ENCODE data around the gene DTNBP1.

Gene DTNBP1

DNA sequence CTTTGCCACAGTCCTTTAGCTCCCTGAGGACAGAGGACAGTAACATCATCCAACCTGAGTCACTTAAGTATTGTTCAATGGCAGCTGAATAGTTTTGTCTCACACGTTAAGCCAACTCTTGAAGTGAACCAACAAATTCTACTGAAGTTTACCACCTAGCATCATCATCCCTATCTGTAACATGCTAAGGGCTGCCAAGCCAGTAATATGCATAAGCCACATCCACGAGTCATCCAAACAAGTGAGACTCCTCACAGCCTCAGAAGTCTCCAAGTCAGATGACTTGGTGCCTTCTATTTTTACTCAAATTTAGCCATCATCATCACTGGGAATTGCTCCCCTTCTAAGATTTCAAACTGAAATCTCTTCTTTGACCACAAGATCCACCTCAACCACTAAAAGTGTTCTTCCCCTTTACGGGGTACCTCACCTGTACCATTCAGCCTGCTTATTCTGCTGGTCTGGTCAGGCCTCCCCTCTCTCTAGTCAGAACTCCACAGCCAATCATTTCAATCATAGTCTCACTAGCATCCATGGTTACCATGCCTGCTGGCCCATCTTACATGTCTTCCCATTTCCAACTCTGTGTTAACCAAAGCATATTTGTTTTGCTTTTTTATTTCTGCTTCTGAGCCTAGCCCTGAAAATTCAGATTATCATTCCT is 73.7 kb downstream of the DTNBP1 start:
- DNase-seq (ENCODE audit: low read depth), result peak; percentile 14

DNA sequence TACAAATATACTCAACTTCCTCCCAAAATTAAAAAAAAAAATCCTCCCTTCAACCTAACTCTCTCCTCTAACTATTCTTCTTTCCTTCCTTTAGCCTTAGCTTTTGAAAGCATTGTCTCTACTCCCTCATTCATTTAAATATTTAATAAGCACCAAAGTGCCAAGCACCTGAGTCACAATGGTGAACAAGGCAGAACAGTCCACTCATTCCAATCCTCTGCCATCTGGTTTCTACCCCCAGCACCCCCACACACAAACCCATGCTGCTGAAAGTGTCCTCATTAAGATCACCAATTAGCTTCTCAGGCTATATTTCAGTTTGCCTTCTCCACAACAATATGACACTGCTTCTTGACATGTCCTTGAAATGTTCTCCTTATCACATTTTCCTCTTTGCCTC is 76.3 kb downstream of the DTNBP1 start:
- no peak for DNase-seq (ENCODE audit: low read depth)

DNA sequence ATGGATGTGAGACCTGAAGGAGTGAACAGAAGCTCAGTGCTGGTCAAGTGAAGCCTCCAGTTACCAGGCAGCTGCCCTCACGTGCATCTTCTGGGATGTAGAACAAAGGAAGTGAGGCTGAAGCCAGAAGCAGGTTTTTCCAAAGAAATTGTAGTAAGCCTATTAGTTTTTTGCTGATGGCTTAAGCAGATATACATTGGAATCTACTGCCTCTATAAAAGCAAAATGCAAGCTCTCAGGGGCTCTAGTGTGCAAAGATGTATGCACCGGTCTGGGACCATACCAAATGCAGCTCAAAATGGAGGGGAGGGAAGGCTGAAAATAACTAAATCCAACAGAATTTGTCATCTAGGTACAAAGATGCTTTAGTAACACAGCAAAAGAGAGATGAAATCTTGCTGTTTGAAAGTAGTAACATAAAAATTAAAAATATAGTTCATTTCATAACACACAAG is 77.0 kb downstream of the DTNBP1 start:
- DNase-seq (ENCODE audit: low read depth), result no peak

DNA sequence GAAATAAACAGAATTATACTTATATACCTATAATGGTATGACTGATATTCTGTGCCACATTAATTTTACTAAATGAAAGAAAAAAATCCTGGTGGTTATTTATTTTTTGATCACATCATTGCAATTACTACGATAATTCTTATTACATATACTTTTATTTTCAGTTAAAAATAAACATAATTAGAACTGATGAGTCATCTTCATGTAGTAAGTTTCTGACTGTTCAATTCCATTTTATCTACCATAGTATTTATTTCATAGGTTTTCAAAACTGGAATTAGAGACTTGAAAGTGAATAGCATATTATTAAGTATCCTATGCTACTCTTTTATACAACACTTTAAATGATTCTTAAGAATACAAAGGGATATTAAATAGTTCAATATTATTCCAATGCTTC is 80.3 kb downstream of the DTNBP1 start:
- DNase-seq (ENCODE audit: low read depth), result no peak

DNA sequence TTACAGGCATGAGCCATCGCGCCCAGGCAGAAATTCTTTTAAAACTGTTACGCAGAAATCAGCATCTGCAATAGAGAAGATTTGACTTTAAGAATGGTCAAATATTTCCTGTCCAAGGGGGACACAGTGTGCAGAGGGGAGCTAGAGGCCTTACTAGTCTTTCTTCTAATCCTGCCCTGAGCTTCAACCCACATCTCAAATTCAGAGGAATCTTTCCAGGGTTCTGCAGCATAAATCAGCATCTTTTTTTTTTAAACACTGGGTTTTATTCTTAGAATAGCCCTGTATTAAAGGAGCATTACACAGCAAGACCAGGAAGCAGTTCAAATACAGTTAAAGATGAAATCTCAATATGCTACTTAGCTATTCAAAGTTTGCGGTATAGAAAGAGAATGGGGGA is 81.1 kb downstream of the DTNBP1 start:
- DNase-seq (ENCODE audit: low read depth), result no peak

DNA sequence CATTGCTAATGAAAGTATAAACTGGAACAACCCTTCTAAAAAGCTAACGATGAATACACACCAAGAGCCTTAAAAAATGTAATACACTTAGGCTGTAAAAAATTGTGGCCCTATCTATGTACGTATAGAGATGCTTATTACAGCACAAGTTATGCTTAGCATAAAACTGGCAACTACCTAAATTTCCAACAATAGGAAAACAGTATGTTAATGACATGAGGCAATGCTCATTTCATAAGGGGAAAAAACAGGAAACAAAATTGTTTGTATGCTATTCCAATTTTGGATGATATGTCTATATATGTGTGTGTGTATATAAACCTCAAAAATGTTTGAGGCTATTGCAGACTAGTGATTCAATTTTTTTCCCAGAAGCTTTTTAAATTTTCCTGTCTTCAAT is 82.5 kb downstream of the DTNBP1 start:
- no peak for DNase-seq (ENCODE audit: low read depth)

DNA sequence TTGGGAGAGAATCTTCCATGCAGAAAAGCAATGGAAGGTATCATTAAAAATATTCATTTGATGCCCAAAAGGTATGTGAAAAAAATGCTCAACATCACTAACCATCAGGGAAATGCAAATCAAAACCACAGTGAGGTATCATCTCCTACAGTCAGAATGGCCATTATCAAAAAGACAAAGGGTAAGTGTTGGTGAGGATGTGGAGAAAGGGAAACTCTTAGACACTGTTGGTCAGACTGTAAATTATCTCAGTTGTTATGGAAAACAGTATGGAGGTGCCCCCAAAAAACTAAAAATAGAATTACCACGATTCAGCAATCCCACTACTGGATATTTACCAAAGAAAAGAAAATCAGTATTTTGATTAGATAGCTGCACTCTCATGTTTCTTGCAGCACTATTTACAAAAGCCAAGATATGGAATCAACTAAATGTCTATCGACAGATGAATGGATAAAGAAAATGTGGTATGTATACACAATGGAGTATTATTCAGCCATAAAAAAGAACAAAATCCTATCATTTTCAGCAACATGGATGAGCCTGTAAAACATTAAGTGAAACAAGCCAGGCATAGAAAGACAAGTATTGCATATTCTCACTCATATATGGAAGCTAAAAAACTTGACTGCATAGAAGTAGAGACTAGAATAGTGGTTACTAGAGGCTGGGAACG is 84.0 kb downstream of the DTNBP1 start:
- DNase-seq (ENCODE audit: low read depth), result no peak

DNA sequence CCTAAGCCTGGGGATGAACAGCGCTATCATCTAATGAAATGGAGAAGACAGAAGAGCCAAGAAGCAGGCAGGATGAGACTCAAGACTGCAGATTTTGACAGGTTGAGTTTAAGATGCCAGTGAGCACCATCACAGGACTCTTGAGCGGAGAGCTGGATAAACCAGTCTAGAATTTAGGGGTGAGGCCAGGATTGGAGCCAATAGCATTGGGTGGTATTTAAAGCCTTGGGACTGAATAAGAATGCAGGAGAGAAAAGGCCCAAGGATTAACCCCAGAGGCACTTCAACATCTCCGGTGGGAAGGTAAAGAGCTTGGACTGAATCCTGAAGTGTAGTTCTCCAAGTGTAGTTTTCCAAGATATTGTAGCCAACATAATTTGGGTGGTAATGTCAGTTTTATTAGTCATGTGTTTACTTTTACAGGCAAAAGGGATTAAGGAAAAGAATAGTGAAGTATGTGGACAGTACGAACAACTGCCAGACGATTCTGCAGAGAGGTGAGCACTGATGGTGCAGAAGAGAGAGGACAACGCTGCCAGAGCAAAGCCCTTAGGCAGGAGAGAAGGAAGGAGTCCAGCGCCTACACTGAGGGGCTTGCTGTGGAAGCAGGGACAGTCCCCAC is 85.2 kb downstream of the DTNBP1 start:
- no peak for DNase-seq (ENCODE audit: low read depth)

DNA sequence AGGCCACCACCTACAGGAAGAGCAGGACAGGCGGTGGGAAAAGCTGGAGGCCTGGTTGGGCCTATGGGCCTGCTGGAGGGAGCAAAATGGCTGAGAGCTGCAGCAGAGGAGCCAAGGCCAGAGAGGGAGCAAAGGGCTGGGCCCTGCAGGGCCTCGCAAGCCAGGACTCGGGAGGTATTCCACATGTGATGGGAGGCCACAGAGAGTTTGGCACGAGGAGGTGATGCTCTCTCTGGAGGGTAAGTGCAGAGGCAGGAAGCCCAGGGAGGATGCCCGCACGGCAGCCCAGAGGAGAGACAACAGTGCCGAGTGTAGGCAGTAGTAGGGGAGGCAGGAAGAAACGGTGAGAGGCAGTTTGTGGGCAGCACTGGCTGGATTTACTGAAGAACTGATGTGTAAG is 85.7 kb downstream of the DTNBP1 start:
- DNase-seq (ENCODE audit: low read depth), result no peak

DNA sequence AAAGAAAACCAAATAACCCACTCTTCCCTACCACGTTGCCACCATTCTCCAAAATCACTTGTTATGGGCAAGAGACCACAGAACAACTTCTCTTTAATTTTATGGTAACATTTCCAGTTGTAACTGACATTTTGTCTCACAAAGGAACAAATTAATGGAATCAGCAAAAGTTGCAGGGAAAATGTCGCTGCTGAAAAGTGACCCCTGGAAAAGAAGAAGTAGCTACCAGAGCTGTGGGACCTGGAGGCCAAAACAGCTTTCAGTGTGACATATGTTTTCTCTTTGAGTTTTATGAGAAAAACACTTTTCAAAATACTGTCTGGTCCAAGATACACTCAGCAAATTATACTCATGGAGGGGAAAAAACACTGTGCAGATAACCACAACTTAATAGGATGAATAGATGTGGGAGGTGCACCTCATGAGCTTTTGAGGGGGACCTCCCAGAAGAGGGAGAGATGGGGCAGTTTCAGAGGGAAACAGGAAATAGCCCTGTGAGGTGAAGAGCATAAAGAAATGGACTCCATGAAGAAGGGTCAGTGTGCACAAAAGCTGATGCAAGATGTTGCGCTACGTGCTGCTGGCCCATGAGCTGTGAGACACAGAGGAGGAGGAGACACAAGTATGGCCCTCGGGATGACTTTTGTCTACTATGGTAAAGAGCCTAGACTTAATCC is 87.3 kb downstream of the DTNBP1 start:
- no peak for DNase-seq (ENCODE audit: low read depth)

DNA sequence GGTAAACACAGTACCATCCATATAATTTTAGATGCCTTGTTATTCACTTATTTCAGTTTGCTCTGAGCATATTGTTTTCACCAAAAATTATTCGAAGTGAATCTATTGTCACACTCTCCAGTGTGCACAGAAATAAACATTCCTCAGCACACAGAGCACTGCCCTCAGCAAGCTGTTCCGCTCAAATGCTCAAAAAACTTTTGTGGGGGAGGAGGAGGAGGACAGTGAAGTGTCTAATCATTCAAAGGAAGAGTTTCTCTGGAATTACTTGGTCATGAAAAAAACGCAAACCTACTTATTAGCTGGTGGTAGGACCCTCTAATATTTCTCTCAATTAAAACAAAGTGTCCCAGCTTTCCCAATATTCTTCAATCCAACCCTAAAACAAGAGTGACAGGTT is 88.3 kb downstream of the DTNBP1 start:
- DNase-seq (ENCODE audit: low read depth), result no peak

DNA sequence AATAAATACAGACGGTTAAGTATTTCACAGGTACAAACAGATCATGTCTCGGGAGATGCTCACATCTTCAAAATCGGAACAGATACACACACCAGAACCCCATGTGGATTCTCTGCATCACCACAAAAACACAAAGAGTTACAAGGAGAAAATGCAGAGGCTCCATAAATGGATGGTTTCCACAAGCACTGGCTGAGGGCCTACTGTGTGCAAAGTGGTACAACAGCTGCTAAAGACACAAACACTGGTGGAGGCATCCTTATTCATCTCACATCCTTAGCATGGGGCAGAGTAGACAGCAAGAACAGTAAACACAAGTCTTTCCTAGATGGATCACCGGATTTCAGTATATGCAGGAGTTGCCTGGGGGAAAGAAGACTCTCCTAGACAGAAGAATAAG is 88.8 kb downstream of the DTNBP1 start:
- DNase-seq (ENCODE audit: low read depth), result no peak

DNA sequence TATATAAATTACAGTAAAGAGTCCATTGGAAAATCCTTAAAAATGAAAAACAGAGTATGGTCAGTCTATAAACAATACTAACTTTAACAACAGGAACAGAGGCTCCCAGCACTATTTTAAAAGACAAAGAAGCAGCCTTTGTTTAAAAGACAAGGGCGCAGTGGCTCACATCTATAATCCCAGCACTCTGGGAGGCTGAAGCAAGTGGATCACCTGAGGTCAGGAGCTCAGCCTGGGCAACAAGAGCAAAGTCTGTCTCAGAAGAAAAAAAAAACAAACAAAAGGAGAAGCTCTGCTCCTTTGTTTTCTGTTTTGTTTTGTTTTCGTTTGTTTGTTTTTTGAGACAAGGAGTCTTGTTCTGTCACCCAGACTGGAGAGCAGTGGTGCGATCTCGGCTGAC is 89.4 kb downstream of the DTNBP1 start:
- no peak for DNase-seq (ENCODE audit: low read depth)

DNA sequence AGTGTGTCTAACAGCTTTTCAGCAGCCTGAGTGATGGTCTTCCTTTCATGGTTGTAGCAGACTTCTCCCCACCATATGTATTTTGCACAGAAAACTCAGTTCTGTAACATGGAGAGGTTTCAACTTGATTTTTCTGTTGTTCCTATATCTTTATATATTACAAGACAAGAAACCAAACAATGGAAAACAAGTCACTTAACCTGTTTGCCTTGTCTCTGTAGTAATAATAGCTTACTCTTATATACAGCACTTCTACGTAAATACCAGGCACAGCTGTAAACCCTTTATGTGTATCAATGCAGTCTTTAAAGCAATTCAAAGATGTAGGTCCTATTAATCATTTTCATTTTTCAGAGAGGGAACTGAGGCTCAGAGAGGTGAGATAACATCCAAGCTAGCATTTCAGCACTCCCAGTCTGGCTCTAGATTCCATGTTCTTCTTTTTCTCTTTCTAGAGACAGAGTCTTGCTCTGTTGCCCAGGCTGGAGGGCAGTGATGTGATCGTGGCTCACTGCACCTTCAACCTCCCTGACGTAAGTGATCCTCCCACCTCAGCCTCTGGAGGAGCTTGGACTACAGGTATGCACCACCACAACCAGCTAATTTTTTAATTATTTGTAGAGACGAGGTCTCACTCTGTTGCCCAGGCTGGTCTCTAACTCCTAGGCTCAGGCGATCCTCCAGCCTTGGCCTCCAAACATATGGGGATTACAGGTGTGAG is 90.4 kb downstream of the DTNBP1 start:
- no peak for DNase-seq (ENCODE audit: low read depth)

DNA sequence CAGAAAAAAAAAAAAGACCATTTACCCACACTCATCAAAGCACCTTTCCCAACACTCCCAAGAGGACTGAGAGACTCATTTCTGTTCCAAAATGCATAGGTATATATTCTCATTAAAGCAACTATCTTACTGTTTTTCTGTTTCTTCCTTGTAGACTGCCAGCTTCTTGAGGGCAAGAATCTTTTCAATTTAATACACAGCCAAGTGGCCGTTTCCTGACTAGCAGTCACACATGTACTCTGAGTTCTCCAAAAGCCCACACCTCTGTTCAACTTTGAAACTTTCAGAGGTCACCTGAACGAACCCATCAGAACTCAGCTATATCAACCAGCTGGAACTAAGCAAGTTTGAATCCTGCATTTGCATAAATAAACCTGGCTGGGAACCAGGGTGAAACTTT is 92.7 kb downstream of the DTNBP1 start:
- no peak for DNase-seq (ENCODE audit: low read depth)

DNA sequence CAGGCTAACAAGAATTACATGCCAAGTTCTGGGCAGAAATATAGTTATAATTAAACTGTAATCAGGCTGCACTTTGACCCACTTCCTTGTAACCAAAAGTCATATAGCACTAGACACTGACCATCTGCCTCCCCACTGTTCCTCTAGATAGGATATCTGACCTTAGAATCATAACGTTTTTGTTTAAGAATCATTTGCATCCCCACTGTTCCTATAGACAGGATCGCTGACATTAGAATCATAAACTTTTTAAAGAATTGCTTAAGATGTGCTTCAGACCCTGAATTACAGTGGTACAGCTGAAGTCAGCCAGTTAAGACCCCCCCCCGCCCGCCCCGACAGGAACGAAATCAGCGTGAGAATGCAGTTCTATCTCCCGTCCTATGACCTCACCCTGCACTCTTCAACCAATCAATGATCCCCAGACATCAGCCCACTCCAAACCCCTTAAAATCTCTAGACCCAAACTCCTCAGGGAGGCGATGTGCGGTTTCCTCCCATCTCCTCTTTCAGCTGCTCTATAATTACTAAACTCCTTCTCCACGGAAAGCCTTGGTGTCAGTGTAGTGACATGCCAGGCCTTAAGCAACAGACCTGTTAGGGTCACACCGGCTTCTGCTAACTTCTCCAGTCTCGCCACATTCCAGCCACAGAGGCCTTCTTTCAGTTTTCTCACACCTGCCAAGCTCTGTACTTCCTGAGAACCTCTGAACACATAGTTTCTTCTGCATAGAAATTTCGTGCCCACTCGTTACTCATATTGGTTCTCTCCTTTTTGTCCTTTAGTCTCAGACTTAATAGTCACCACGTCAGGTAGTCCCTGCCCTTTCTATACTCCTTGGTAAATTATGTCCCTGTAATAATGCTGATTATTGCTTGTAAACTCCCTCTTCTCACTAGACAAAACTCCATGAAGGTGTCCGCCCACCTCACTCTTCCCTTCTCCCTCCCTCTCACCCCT is 93.5 kb downstream of the DTNBP1 start:
- no peak for DNase-seq (ENCODE audit: low read depth)

DNA sequence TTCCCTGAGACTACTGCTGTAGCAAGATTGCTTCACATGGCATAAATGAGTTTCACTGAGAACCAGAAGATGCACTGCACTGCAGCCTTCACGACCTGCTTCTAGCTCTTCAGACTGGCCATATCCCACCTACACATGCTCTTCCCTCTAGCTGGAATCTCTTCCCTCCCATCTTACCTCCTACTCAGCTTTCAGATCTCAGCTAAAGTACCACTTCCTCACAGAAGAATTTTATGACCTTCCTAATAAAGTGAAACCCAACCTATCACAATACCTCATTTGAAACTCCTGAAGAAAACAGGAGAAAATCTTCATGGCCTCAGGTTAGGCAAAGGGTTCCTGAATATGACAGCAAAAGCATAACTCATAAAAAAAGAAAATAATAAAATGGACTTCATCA is 99.9 kb downstream of the DTNBP1 start:
- DNase-seq (ENCODE audit: low read depth), result no peak

DNA sequence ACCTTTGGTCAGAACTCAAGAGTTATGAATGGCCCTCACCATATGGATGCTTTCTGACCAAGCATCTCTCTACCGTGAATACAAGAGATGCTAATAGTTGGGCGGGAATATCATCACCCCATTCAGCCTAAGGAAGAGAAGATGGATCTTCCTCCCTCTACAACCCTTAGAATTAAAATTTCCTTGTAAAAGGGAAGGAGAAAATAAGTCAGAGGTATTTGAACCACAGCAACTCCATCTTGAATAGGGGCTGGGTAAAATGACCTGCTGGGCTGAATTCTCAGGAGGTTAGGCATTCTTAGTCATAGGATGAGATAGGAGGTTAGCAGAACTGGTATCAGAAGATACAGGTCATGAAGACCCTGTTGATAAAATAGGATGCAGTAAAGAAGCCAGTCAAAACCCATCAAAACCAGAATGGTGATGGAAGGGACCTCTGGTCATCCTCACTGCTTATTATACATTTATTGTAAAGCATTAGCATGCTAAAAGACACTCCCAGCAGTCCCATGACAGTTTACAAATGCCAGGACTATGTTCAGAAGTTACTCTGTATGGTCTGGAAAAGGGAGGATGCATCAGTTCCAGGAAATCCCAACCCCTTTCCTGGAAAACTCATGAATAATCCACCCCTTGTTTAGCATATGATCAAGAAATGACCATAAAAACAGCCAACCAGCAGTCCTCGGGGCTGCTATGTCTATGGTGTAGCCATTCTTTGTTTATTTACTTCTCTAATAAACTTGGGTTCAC is 101.2 kb downstream of the DTNBP1 start:
- no peak for DNase-seq (ENCODE audit: low read depth)

DNA sequence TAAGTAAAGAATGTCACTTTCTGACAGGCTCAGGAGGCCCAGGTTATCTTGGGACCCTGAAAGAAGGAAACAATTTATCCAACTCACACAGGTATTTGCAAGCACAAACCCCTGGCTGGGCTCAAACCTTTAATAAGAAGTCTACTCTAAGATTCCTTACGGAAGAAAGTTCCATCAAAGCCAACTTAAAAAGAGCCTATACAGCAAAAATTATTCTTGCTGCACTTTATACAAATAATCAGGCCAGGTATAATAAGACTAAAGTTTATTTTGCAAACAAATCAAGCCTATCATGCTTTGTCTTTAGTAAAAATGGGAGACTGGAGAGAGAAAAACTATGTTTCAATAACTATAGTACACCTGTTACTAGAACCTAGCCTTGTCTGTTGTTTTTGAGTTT is 102.1 kb downstream of the DTNBP1 start:
- no peak for DNase-seq (ENCODE audit: low read depth)

DNA sequence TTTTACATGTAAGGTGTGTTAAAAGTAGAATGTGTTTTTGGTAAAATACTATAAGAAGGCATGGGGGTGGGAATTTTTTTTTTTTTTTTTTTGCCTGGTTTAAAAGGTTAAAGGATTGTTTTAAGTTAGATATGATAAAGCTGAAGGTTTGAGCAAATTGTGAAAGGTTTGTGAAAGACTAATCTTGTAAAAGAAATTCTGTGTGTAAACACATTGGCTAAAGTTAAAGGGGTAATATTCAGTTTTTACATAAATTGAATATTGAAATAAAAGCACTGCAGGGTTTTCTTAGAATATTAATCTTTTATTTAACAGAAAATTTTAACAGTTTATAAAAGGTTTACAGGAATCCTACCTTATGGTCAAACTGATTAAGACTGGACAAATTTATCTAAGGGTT is 105.7 kb downstream of the DTNBP1 start:
- DNase-seq (ENCODE audit: low read depth), result no peak

Measured in activated T-cell treated with anti-CD3 and anti-CD28 coated beads for 24 hours (primary cell).